IMR-90 (cell line): ENCODE results near the gene EDIL3. TPM values are rescaled to one million over a fixed set of nuclear protein-coding genes. Genes with fewer than 3 reads are reported as not detected.

Experiments used
- ATAC-seq: fragments of 200-7000 bp; cut with Tn5 transposase; 2 replicates; pipeline ENCODE4 v1.9.1; 2020; ENCODE audit warnings: low read depth, mild to moderate bottlenecking, moderate library complexity
- BruUV-seq: library from RNA; stranded (reverse); fragments of 400-500 nt; replicated peaks from 2 replicates; lab custom pipeline; 2021; lab: Mats Ljungman, UMichigan
- CTCF ChIA-PET: fragments of 300-600 bp; formaldehyde crosslinking; extraction: SDS; loops from one replicate; lab custom pipeline; 2021; ENCODE audit warnings: antibody characterized with exemption; lab: Yijun Ruan, JAX
- POLR2A ChIA-PET: fragments of 300-600 bp; sonication (Branson Sonifier 250); formaldehyde crosslinking; loops from one replicate; lab custom pipeline; 2022; ENCODE audit warnings: antibody characterized with exemption; ENCODE audit not compliant: unreplicated experiment; lab: Charles Lee
- DNase-seq: peaks from one replicate; pipeline ENCODE4 v3.0.0; 2013
- H2AFZ ChIP-seq: replicated peaks from 2 replicates; pipeline ENCODE3; 2013; ENCODE audit warnings: low read length, mild to moderate bottlenecking; ENCODE audit not compliant: poor library complexity
- H2AK5ac ChIP-seq: 2 replicates; pipeline ENCODE4 v1.6.1; 2013; ENCODE audit warnings: low read depth, low read length, inconsistent platforms
- H2AK9ac ChIP-seq: replicated peaks from 2 replicates; pipeline ENCODE3; 2013; ENCODE audit warnings: mild to moderate bottlenecking, low read depth, low read length, moderate library complexity; ENCODE audit not compliant: poor library complexity
- H2BK120ac ChIP-seq: 2 replicates; pipeline ENCODE4 v1.6.1; 2013; ENCODE audit warnings: low read depth, low read length, inconsistent platforms
- H2BK15ac ChIP-seq: 3 replicates; pipeline ENCODE4 v1.6.1; 2013; ENCODE audit warnings: low read depth, low read length, inconsistent platforms
- H2BK20ac ChIP-seq: 2 replicates; pipeline ENCODE4 v1.6.1; 2013; ENCODE audit warnings: low read depth, mild to moderate bottlenecking, inconsistent platforms, low read length, moderate library complexity
- H2BK5ac ChIP-seq: 2 replicates; pipeline ENCODE4 v1.6.1; 2013; ENCODE audit warnings: mild to moderate bottlenecking, low read depth, low read length, inconsistent platforms; ENCODE audit not compliant: poor library complexity, severe bottlenecking
- H3K14ac ChIP-seq: replicated peaks from 2 replicates; pipeline ENCODE4 v1.6.1; 2013; ENCODE audit warnings: low read depth, low read length, inconsistent platforms
- H3K18ac ChIP-seq: 2 replicates; pipeline ENCODE4 v1.6.1; 2013; ENCODE audit warnings: low read depth, low read length, control low read depth
- H3K23ac ChIP-seq: 2 replicates; pipeline ENCODE4 v1.6.1; 2013; ENCODE audit warnings: low read depth, low read length, inconsistent platforms
- H3K27ac ChIP-seq: 2 replicates; pipeline ENCODE4 v1.5.1; 2013; ENCODE audit warnings: mild to moderate bottlenecking, control low read depth, low read length; ENCODE audit not compliant: insufficient read depth
- H3K27me3 ChIP-seq: 2 replicates; pipeline ENCODE4 v1.6.1; 2013; ENCODE audit warnings: low read length; ENCODE audit not compliant: control insufficient read depth, insufficient read depth
- H3K36me3 ChIP-seq: 2 replicates; pipeline ENCODE4 v1.6.1; 2013; ENCODE audit warnings: low read length, mixed read lengths; ENCODE audit not compliant: control insufficient read depth, insufficient read depth
- H3K4ac ChIP-seq: 2 replicates; pipeline ENCODE4 v1.6.1; 2013; ENCODE audit warnings: low read depth, low read length, inconsistent platforms
- H3K4me1 ChIP-seq: 2 replicates; pipeline ENCODE4 v1.6.1; 2013; ENCODE audit warnings: low read length, mixed read lengths; ENCODE audit not compliant: control insufficient read depth, insufficient read depth
- H3K4me2 ChIP-seq: 2 replicates; pipeline ENCODE4 v1.6.1; 2013; ENCODE audit warnings: low read depth, mild to moderate bottlenecking, control low read depth, low read length, moderate library complexity
- H3K4me3 ChIP-seq: 2 replicates; pipeline ENCODE4 v1.5.1; 2013; ENCODE audit warnings: low read depth, mild to moderate bottlenecking, control low read depth, low read length, moderate library complexity; ENCODE audit not compliant: insufficient read depth
- H3K56ac ChIP-seq: 2 replicates; pipeline ENCODE4 v1.6.1; 2013; ENCODE audit warnings: low read length, inconsistent platforms; ENCODE audit not compliant: insufficient read depth; ENCODE audit errors: extremely low read depth
- H3K79me1 ChIP-seq, 2 experiments: 2 replicates each; pipeline ENCODE4 v1.6.1; 2013; ENCODE audit warnings: low read length in 2 of 2, inconsistent platforms in 1 of 2, low read depth in 1 of 2
- H3K9ac ChIP-seq: 2 replicates; pipeline ENCODE4 v1.6.1; 2013; ENCODE audit warnings: low read depth, low read length, control low read depth
- H3K9me1 ChIP-seq: 2 replicates; pipeline ENCODE4 v1.6.1; 2013; ENCODE audit warnings: low read length, inconsistent platforms; ENCODE audit not compliant: insufficient read depth
- H3K9me3 ChIP-seq: 2 replicates; pipeline ENCODE4 v1.6.1; 2013; ENCODE audit warnings: low read length; ENCODE audit not compliant: control insufficient read depth, insufficient read depth
- H4K20me1 ChIP-seq: 2 replicates; pipeline ENCODE4 v1.6.1; 2013; ENCODE audit warnings: low read length, inconsistent platforms; ENCODE audit not compliant: insufficient read depth
- H4K5ac ChIP-seq: 2 replicates; pipeline ENCODE4 v1.6.1; 2013; ENCODE audit warnings: mild to moderate bottlenecking, low read depth, low read length, control low read depth
- H4K8ac ChIP-seq, 2 experiments: 2 replicates each; pipeline ENCODE4 v1.6.1; 2013; ENCODE audit warnings: low read depth in 2 of 2, low read length in 2 of 2, control low read depth in 1 of 2, inconsistent platforms in 1 of 2
- H4K91ac ChIP-seq: 2 replicates; pipeline ENCODE4 v1.6.1; 2013; ENCODE audit warnings: low read depth, low read length, inconsistent platforms; ENCODE audit not compliant: insufficient read depth
- BHLHE40 ChIP-seq: fragments of 150-350 bp; IDR thresholded peaks from 2 replicates; pipeline ENCODE4 v1.6.1; 2016; ENCODE audit warnings: mild to moderate bottlenecking, low read depth, low read length
- CEBPB ChIP-seq: IDR thresholded peaks from 2 replicates; pipeline ENCODE4 v1.6.1; 2012; ENCODE audit warnings: low read depth, low read length, improper control_type of control experiment
- CHD1 ChIP-seq: IDR thresholded peaks from 2 replicates; pipeline ENCODE4 v1.6.1; 2012; ENCODE audit warnings: low read depth, low read length, improper control_type of control experiment
- CTCF ChIP-seq: conservative IDR thresholded peaks from 2 replicates; pipeline ENCODE4 v1.5.1; 2012; ENCODE audit warnings: mild to moderate bottlenecking, low read depth, low read length, improper control_type of control experiment
- ELK1 ChIP-seq: fragments of 150-350 bp; IDR thresholded peaks from 2 replicates; pipeline ENCODE4 v1.6.1; 2016; ENCODE audit warnings: low read depth, mild to moderate bottlenecking, low read length, moderate library complexity, borderline replicate concordance
- FOS ChIP-seq: fragments of 150-350 bp; IDR thresholded peaks from 2 replicates; pipeline ENCODE4 v1.6.1; 2016; ENCODE audit warnings: low read depth, low read length
- MAFK ChIP-seq: IDR thresholded peaks from 2 replicates; pipeline ENCODE4 v1.6.1; 2012; ENCODE audit warnings: low read depth, low read length, improper control_type of control experiment
- MAZ ChIP-seq: IDR thresholded peaks from 2 replicates; pipeline ENCODE4 v1.6.1; 2012; ENCODE audit warnings: low read depth, mild to moderate bottlenecking, low read length, improper control_type of control experiment, moderate library complexity, borderline replicate concordance
- MXI1 ChIP-seq: IDR thresholded peaks from 2 replicates; pipeline ENCODE4 v1.6.1; 2012; ENCODE audit warnings: low read depth, mild to moderate bottlenecking, low read length, moderate library complexity, borderline replicate concordance
- NFE2L2 ChIP-seq: fragments of 150-350 bp; IDR thresholded peaks from 2 replicates; pipeline ENCODE4 v1.6.1; 2016; ENCODE audit warnings: low read depth, mild to moderate bottlenecking, low read length
- POLR2A ChIP-seq: IDR thresholded peaks from 2 replicates; pipeline ENCODE4 v1.6.1; 2012; ENCODE audit warnings: mild to moderate bottlenecking, low read depth, low read length
- RAD21 ChIP-seq: IDR thresholded peaks from 2 replicates; pipeline ENCODE4 v1.6.1; 2012; ENCODE audit warnings: low read length, improper control_type of control experiment
- RCOR1 ChIP-seq: IDR thresholded peaks from 2 replicates; pipeline ENCODE4 v1.6.1; 2012; ENCODE audit warnings: mild to moderate bottlenecking, low read length, improper control_type of control experiment; ENCODE audit not compliant: insufficient replicate concordance
- RFX5 ChIP-seq: IDR thresholded peaks from 2 replicates; pipeline ENCODE4 v1.8.0; 2012; ENCODE audit warnings: low read depth, mild to moderate bottlenecking, low read length, moderate library complexity
- SMC3 ChIP-seq: fragments of 150-350 bp; IDR thresholded peaks from 2 replicates; pipeline ENCODE4 v1.6.1; 2016; ENCODE audit warnings: low read depth, mild to moderate bottlenecking, antibody characterized with exemption, low read length, moderate library complexity
- USF2 ChIP-seq: fragments of 150-350 bp; IDR thresholded peaks from 2 replicates; pipeline ENCODE4 v1.6.1; 2017; ENCODE audit warnings: mild to moderate bottlenecking, antibody characterized with exemption, low read length, low read depth
- dilution Hi-C: fragments of 300-500 bp; cut with HindIII; formaldehyde crosslinking; loops from one replicate; pipeline ENCODE4 v1.14.3; 2018; ENCODE audit warnings: low sequenced_read_pairs; ENCODE audit not compliant: unreplicated experiment
- in situ Hi-C: fragments of 300-500 bp; cut with MboI; formaldehyde crosslinking; loops from 3 replicates; pipeline ENCODE4 v1.14.3; 2019; ENCODE audit warnings: low sequenced_read_pairs, inconsistent platforms, mixed read lengths
- intact Hi-C: fragments of 100-400 bp; cut with micrococcal nuclease; formaldehyde crosslinking; loops from 2 replicates; pipeline ENCODE4 v1.10.0; 2022
- polyA plus RNA-seq, 3 experiments: library from polyadenylated mRNA; depleted of rRNA; stranded (reverse); fragments of >200 nt; gene quantifications; 2 replicates each; pipeline ENCODE4 v1.2.3, GENCODE V29; 2012; ENCODE audit warnings: low replicate concordance in 1 of 3
- total RNA-seq: library from RNA; depleted of rRNA; stranded (reverse); fragments of >200 nt; gene quantifications from 2 replicates; pipeline ENCODE4 v1.2.3, GENCODE V29; 2012

Gene EDIL3
- total and polyA plus RNA-seq, 2 of the 4 experiments (the other 2 are of a cell fraction), result 55.5 to 82.8 TPM

GRCh38 chr5:84131372-84131771, 253.3 kb downstream of the EDIL3 start:
- no peak overlapping the region for H4K5ac ChIP-seq
- ATAC-seq (no peak), DNase-seq (no peak)
- H2BK15ac ChIP-seq, result no peak overlapping the region
- H2AK9ac ChIP-seq, result no peak overlapping the region
- H3K4me1 ChIP-seq, result no peaks in the 10 kb centered on the region; the same call in 1 of the 2 replicates
- H4K91ac ChIP-seq, result no peak overlapping the region
- H3K9ac ChIP-seq, result no peak overlapping the region
- CTCF ChIA-PET, result no interaction called here
- no TSS peak for BruUV-seq
- no peak overlapping the region for H3K4me3 ChIP-seq
- H3K36me3 ChIP-seq, result peaks cover 3% of the 10 kb centered on the region; the same call in 1 of the 2 replicates
- H3K79me1 ChIP-seq, result no peaks in the 10 kb centered on the region; a peak in 1 of 4 replicates
- no peaks in the 10 kb centered on the region for H3K27me3 ChIP-seq
- TF ChIP-seq BHLHE40, result no peak
- no peak for TF ChIP-seq MAZ
- TF ChIP-seq RFX5, result no peak
- no peak for TF ChIP-seq MXI1
- no peak for TF ChIP-seq CHD1
- TF ChIP-seq FOS, result no peak
- no peak for TF ChIP-seq CEBPB
- TF ChIP-seq MAFK, result no peak
- TF ChIP-seq RAD21, result no peak
- TF ChIP-seq SMC3, result no peak
- TF ChIP-seq NFE2L2, result no peak
- TF ChIP-seq ELK1, result no peak
- no peak for TF ChIP-seq CTCF
- TF ChIP-seq POLR2A, result no peak
- TF ChIP-seq USF2, result no peak
- TF ChIP-seq RCOR1, result no peak
- H3K4ac ChIP-seq, result no peak overlapping the region
- H4K8ac ChIP-seq, result no peak overlapping the region
- H3K9me1 ChIP-seq, result no peaks in the 10 kb centered on the region; the same call in 1 of the 2 replicates
- no peak overlapping the region for H3K23ac ChIP-seq
- no peak overlapping the region for H3K56ac ChIP-seq
- dilution Hi-C loops, result no loop called here
- no peak overlapping the region for H3K18ac ChIP-seq
- H2BK5ac ChIP-seq, result no peak overlapping the region
- intact Hi-C loops, result no loop called here
- POLR2A ChIA-PET, result no interaction called here
- no peak overlapping the region for H2AFZ ChIP-seq
- no peak overlapping the region for H2BK120ac ChIP-seq
- in situ Hi-C loops, result no loop called here
- no peak overlapping the region for H2BK20ac ChIP-seq
- H3K14ac ChIP-seq, result no peak overlapping the region
- H3K9me3 ChIP-seq, result no peaks in the 10 kb centered on the region
- H2AK5ac ChIP-seq, result no peak overlapping the region
- H3K4me2 ChIP-seq, result no peak overlapping the region
- H4K20me1 ChIP-seq, result no peaks in the 10 kb centered on the region
- no peak overlapping the region for H3K27ac ChIP-seq
